H1 (cell line): Measurements from ENCODE around the gene NBAS.

ENCODE experiments used
- ASH2L ChIP-seq: fragments of 200-600, 300-600 bp; sonication (generic); IDR thresholded peaks from one replicate; pipeline ENCODE4 v1.7.1; 2017; ENCODE audit warnings: low read length
- ATF3 ChIP-seq: IDR thresholded peaks from 2 replicates; pipeline ENCODE4 v1.6.1; 2011; ENCODE audit warnings: low read depth, mild to moderate bottlenecking, low read length; ENCODE audit not compliant: insufficient read depth
- CHD1 ChIP-seq: IDR thresholded peaks from 2 replicates; pipeline ENCODE4 v1.6.1; 2012; ENCODE audit warnings: low read depth, low read length, improper control_type of control experiment
- CTCF ChIP-seq, 3 experiments: IDR thresholded peaks; 1 replicate in 2 of 3; 2 replicates in 1 of 3; pipeline versions ENCODE4 v1.5.1 to v1.6.1; 2011; ENCODE audit warnings: low read length in 3 of 3, mild to moderate bottlenecking in 3 of 3, inconsistent platforms in 2 of 3, low read depth in 1 of 3, moderate library complexity in 1 of 3; ENCODE audit not compliant: insufficient read depth in 1 of 3; ENCODE audit errors: control extremely low read depth in 1 of 3
- E2F6 ChIP-seq: IDR thresholded peaks from 2 replicates; pipeline ENCODE4 v1.6.1; 2012; ENCODE audit warnings: inconsistent platforms
- EGR1 ChIP-seq: IDR thresholded peaks from 2 replicates; pipeline ENCODE4 v1.6.1; 2011; ENCODE audit warnings: low read depth, low read length, borderline replicate concordance
- EP300 ChIP-seq, 2 experiments: IDR thresholded peaks; 1 replicate in 1 of 2; 2 replicates in 1 of 2; pipeline ENCODE4 v1.6.1; 2011 to 2012; ENCODE audit warnings: low read depth in 2 of 2, low read length in 2 of 2, mild to moderate bottlenecking in 2 of 2, borderline replicate concordance in 1 of 2, inconsistent platforms in 1 of 2, moderate library complexity in 1 of 2
- GABPA ChIP-seq: IDR thresholded peaks from 2 replicates; pipeline ENCODE4 v1.6.1; 2011; ENCODE audit warnings: mild to moderate bottlenecking, low read length, moderate library complexity, borderline replicate concordance; ENCODE audit not compliant: insufficient read depth
- POLR2A ChIP-seq, 2 experiments: IDR thresholded peaks; 1 replicate in 1 of 2; 2 replicates in 1 of 2; pipeline ENCODE4 v1.6.1; 2011; ENCODE audit warnings: low read depth in 2 of 2, low read length in 2 of 2, mild to moderate bottlenecking in 2 of 2; ENCODE audit errors: control extremely low read depth in 1 of 2
- SP4 ChIP-seq: IDR thresholded peaks from 2 replicates; pipeline ENCODE4 v1.6.1; 2012; ENCODE audit warnings: low read length, inconsistent platforms
- TCF12 ChIP-seq: IDR thresholded peaks from 2 replicates; pipeline ENCODE4 v1.6.1; 2011; ENCODE audit warnings: low read depth, mild to moderate bottlenecking, low read length
- YY1 ChIP-seq: IDR thresholded peaks from 2 replicates; pipeline ENCODE4 v1.6.1; 2011; ENCODE audit warnings: low read depth, mild to moderate bottlenecking, low read length
- ZNF274 ChIP-seq: IDR thresholded peaks from 2 replicates; pipeline ENCODE4 v1.7.0; 2012; ENCODE audit warnings: low read length, borderline replicate concordance; ENCODE audit errors: extremely low read depth

- TF ChIP-seq POLR2A (IDR thresholded peaks at IDR 0.05; ENCODE audit: control extremely low read depth in 1 of 2, low read depth in 2 of 2, low read length in 2 of 2): no peak
- TF ChIP-seq CHD1: no peak
- no peak for TF ChIP-seq YY1
- TF ChIP-seq ATF3: no peak
- TF ChIP-seq CTCF (IDR thresholded peaks at IDR 0.05; ENCODE audit: control extremely low read depth in 1 of 3, insufficient read depth in 1 of 3, low read depth in 1 of 3, low read length in 3 of 3): no peak
- TF ChIP-seq GABPA: no peak
- no peak for TF ChIP-seq E2F6
- no peak for TF ChIP-seq SP4
- TF ChIP-seq EP300 (IDR thresholded peaks at IDR 0.05; ENCODE audit: borderline replicate concordance in 1 of 2, low read depth in 2 of 2, low read length in 2 of 2): no peak
- TF ChIP-seq ZNF274: no peak
- no peak for TF ChIP-seq TCF12
- no peak for TF ChIP-seq ASH2L
- TF ChIP-seq EGR1: no peak
Observed at GRCh38 chr2:15408759-15409158, 152.4 kb downstream of the NBAS start.
